A549 (cell line): ENCODE measurements around the gene NACC2. TPM values are rescaled to one million over a fixed set of nuclear protein-coding genes. Genes with fewer than 3 reads are reported as not detected.

ENCODE experiments used
- ATAC-seq, 2 experiments: fragments of 200-7000 bp in 1 of 2; fragments of >200 bp in 1 of 2; cut with Nextera tagmentation in 1 of 2; cut with Tn5 transposase in 1 of 2; 3 replicates each; pipeline versions ENCODE4 v1.8.0 to v1.9.1; 2018 to 2020; ENCODE audit warnings: mild to moderate bottlenecking in 1 of 2, moderate library complexity in 1 of 2
- CTCF ChIA-PET: fragments of 300-600 bp; sonication (Branson Sonifier 250); formaldehyde crosslinking; extraction: SDS; loops from one replicate; lab custom pipeline; 2021; ENCODE audit warnings: antibody characterized with exemption, inconsistent platforms; lab: Yijun Ruan, JAX
- POLR2A ChIA-PET: fragments of 350-600 bp; formaldehyde crosslinking; extraction: SDS; loops from one replicate; lab custom pipeline; 2021; ENCODE audit warnings: antibody characterized with exemption, inconsistent platforms; lab: Yijun Ruan, JAX
- DNase-seq, 2 experiments: peaks; one replicate each; pipeline versions ENCODE4 v3.0.0 to v3.0.0-alpha.2; 2011 to 2016; ENCODE audit warnings: low read depth in 1 of 2, low spot score in 1 of 2
- FAIRE-seq: peaks from 2 replicates; lab custom pipeline; 2011; peaks lifted over from hg19 to GRCh38; lab: Jason Lieb, UNC
- H3K27ac ChIP-seq, 2 experiments: fragments of >200 bp; sonication (Bioruptor Twin); formaldehyde crosslinking; 3 replicates each; pipeline ENCODE4 v1.5.1; 2016 to 2017
- H3K4me1 ChIP-seq: fragments of >200 bp; sonication (Bioruptor Twin); formaldehyde crosslinking; 3 replicates; pipeline ENCODE4 v1.6.1; 2016
- H3K4me2 ChIP-seq: fragments of >200 bp; sonication (Bioruptor Twin); formaldehyde crosslinking; 3 replicates; pipeline ENCODE4 v1.6.1; 2016
- H3K4me3 ChIP-seq: fragments of >200 bp; sonication (Bioruptor Twin); formaldehyde crosslinking; 3 replicates; pipeline ENCODE4 v1.5.1; 2016
- H3K9me3 ChIP-seq: fragments of >200 bp; sonication (Bioruptor Twin); formaldehyde crosslinking; 3 replicates; pipeline ENCODE4 v1.6.1; 2016
- BHLHE40 ChIP-seq: IDR thresholded peaks from 2 replicates; pipeline ENCODE4 v1.6.1; 2012; ENCODE audit warnings: low read depth, low read length, inconsistent platforms
- CBX8 ChIP-seq: fragments of 200-600 bp; sonication (generic); IDR thresholded peaks from 2 replicates; pipeline ENCODE4 v1.6.1; 2016
- EHF ChIP-seq: fragments of 250-450 bp; sonication (Bioruptor Pico); IDR thresholded peaks from 2 replicates; pipeline ENCODE4 v1.5.0; 2020; ENCODE audit warnings: mild to moderate bottlenecking
- FOSL2 ChIP-seq, 2 experiments: fragments of 450-650 bp in 1 of 2; fragments of >200 bp in 1 of 2; sonication (Bioruptor Twin) in 1 of 2; formaldehyde crosslinking; IDR thresholded peaks; 2 replicates each; pipeline versions ENCODE4 v1.5.0 to v1.6.1; 2016 to 2020; ENCODE audit warnings: mild to moderate bottlenecking in 1 of 2, moderate library complexity in 1 of 2
- FOXS1 ChIP-seq: fragments of 250-450 bp; sonication (Bioruptor Pico); IDR thresholded peaks from 2 replicates; pipeline ENCODE4 v1.5.0; 2020; ENCODE audit warnings: mild to moderate bottlenecking, moderate library complexity
- GATA3 ChIP-seq: IDR thresholded peaks from 2 replicates; pipeline ENCODE4 v1.6.1; 2012; ENCODE audit warnings: borderline replicate concordance
- HDAC2 ChIP-seq: fragments of 200-600 bp; sonication (generic); IDR thresholded peaks from 2 replicates; pipeline ENCODE4 v1.6.1; 2016
- HEYL ChIP-seq: fragments of 250-450 bp; sonication (Bioruptor Pico); IDR thresholded peaks from 2 replicates; pipeline ENCODE4 v1.8.0; 2021; ENCODE audit warnings: mild to moderate bottlenecking, moderate library complexity
- JUNB ChIP-seq: fragments of >200 bp; sonication (Bioruptor Twin); formaldehyde crosslinking; IDR thresholded peaks from 2 replicates; pipeline ENCODE4 v1.6.1; 2016
- MYC ChIP-seq: IDR thresholded peaks from 2 replicates; pipeline ENCODE4 v1.6.1; 2012; ENCODE audit warnings: mild to moderate bottlenecking, inconsistent platforms, low read length, improper control_type of control experiment, borderline replicate concordance
- NR3C1 ChIP-seq: fragments of >200 bp; sonication (Bioruptor Twin); formaldehyde crosslinking; IDR thresholded peaks from 3 replicates; pipeline ENCODE4 v1.6.1; 2017
- RFX5 ChIP-seq: fragments of 450-650 bp; IDR thresholded peaks from 2 replicates; pipeline ENCODE4 v1.7.1; 2014; ENCODE audit warnings: antibody characterized with exemption, mild to moderate bottlenecking, moderate library complexity
- SREBF2 ChIP-seq: fragments of 450-650 bp; IDR thresholded peaks from 2 replicates; pipeline ENCODE4 v1.6.1; 2014; ENCODE audit warnings: mild to moderate bottlenecking, moderate library complexity
- TFCP2L1 ChIP-seq: fragments of 250-450 bp; sonication (Bioruptor Pico); IDR thresholded peaks from 2 replicates; pipeline ENCODE4 v1.5.0; 2021; ENCODE audit warnings: mild to moderate bottlenecking
- WGBS: methylation state at CpG from one replicate; pipeline ENCODE4 v1.1.6; 2017; ENCODE audit errors: missing lambda C conversion rate; 5-methylcytosine and 5-hydroxymethylcytosine counted together
- polyA plus RNA-seq, 4 experiments: library from polyadenylated mRNA; depleted of rRNA in 3 of 4; stranded (reverse); fragments of >200 nt; fragmentation: RNase III in 1 of 4; extraction: RNeasy Plus Mini Kit Qiagen cat#74134 plus additional on column Dnase treatment in 1 of 4; gene quantifications; 2 replicates in 3 of 4; 3 replicates in 1 of 4; pipeline ENCODE4 v1.2.3, GENCODE V29; 2011 to 2017
- TF ChIP-seq, protein P1 (sequence below): fragments of >200 bp; sonication (Bioruptor Twin); formaldehyde crosslinking; IDR thresholded peaks from 3 replicates; pipeline ENCODE4 v1.6.1; 2016
- TF ChIP-seq, protein P2 (sequence below): fragments of 450-650 bp; IDR thresholded peaks from 2 replicates; pipeline ENCODE4 v1.6.1; 2014; ENCODE audit warnings: antibody characterized with exemption
- TF ChIP-seq, protein P3 (sequence below): IDR thresholded peaks from 2 replicates; pipeline ENCODE4 v1.6.1; 2012
- TF ChIP-seq, protein P4 (sequence below): fragments of >200 bp; sonication (Bioruptor Twin); formaldehyde crosslinking; IDR thresholded peaks from 2 replicates; pipeline ENCODE4 v1.6.1; 2016
- TF ChIP-seq, protein P5 (sequence below): fragments of 150-350 bp; IDR thresholded peaks from 2 replicates; pipeline ENCODE4 v1.6.1; 2014; ENCODE audit warnings: low read depth, mild to moderate bottlenecking, low read length

The NACC2 gene
- polyA plus RNA-seq, 2 of the 4 experiments (the other 2 are of a cell fraction): 16.1 to 28.4 TPM

DNA sequence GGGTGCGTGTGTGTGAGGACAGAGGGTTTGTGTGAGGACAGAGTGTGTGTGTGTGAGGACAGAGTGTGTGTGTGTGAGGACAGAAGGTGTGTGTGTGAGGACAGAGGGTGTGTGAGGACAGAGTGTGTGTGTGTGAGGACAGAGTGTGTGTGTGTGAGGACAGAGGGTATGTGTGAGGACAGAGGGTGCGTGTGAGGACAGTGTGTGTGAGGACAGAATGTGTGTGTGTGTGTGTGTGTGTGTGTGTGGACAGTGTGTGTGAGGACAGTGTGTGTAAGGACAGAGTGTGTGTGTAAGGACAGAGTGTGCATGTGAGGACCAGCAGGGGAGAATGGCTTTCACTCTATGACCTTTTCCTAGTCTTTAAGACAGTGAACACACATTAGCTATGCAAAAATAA is 70.8 kb downstream of the NACC2 start:
- H3K4me1 ChIP-seq: no peaks in the 10 kb centered on the region
- no peak for FAIRE-seq
- TF ChIP-seq HDAC2: no peak
- TF ChIP-seq, protein P1, sequence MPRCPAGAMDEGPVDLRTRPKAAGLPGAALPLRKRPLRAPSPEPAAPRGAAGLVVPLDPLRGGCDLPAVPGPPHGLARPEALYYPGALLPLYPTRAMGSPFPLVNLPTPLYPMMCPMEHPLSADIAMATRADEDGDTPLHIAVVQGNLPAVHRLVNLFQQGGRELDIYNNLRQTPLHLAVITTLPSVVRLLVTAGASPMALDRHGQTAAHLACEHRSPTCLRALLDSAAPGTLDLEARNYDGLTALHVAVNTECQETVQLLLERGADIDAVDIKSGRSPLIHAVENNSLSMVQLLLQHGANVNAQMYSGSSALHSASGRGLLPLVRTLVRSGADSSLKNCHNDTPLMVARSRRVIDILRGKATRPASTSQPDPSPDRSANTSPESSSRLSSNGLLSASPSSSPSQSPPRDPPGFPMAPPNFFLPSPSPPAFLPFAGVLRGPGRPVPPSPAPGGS: no peak
- no peak for TF ChIP-seq EHF (CRISPR knock-in tag)
- no peak for TF ChIP-seq MYC
- TF ChIP-seq FOSL2 (IDR thresholded peaks at IDR 0.05): no peak
- no peak for TF ChIP-seq FOSL2 (CRISPR knock-in tag; IDR thresholded peaks at IDR 0.05)
- TF ChIP-seq TFCP2L1: no peak
- TF ChIP-seq, protein P2, sequence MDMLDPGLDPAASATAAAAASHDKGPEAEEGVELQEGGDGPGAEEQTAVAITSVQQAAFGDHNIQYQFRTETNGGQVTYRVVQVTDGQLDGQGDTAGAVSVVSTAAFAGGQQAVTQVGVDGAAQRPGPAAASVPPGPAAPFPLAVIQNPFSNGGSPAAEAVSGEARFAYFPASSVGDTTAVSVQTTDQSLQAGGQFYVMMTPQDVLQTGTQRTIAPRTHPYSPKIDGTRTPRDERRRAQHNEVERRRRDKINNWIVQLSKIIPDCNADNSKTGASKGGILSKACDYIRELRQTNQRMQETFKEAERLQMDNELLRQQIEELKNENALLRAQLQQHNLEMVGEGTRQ: no peak
- no peak for TF ChIP-seq RFX5
- no peak for TF ChIP-seq HEYL (CRISPR knock-in tag)
- TF ChIP-seq, protein P3, sequence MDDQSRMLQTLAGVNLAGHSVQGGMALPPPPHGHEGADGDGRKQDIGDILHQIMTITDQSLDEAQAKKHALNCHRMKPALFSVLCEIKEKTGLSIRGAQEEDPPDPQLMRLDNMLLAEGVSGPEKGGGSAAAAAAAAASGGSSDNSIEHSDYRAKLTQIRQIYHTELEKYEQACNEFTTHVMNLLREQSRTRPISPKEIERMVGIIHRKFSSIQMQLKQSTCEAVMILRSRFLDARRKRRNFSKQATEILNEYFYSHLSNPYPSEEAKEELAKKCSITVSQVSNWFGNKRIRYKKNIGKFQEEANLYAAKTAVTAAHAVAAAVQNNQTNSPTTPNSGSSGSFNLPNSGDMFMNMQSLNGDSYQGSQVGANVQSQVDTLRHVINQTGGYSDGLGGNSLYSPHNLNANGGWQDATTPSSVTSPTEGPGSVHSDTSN: no peak
- TF ChIP-seq JUNB: no peak
- TF ChIP-seq CBX8: no peak
- TF ChIP-seq, protein P4, sequence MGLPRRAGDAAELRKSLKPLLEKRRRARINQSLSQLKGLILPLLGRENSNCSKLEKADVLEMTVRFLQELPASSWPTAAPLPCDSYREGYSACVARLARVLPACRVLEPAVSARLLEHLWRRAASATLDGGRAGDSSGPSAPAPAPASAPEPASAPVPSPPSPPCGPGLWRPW: no peak
- TF ChIP-seq FOXS1 (CRISPR knock-in tag): no peak
- no peak for TF ChIP-seq SREBF2
- TF ChIP-seq, protein P5, sequence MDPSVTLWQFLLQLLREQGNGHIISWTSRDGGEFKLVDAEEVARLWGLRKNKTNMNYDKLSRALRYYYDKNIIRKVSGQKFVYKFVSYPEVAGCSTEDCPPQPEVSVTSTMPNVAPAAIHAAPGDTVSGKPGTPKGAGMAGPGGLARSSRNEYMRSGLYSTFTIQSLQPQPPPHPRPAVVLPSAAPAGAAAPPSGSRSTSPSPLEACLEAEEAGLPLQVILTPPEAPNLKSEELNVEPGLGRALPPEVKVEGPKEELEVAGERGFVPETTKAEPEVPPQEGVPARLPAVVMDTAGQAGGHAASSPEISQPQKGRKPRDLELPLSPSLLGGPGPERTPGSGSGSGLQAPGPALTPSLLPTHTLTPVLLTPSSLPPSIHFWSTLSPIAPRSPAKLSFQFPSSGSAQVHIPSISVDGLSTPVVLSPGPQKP: no peak
- TF ChIP-seq, all 56 proteins: peak for 0
- ATAC-seq (no peak), DNase-seq (no peak)
- H3K4me3 ChIP-seq: no peak overlapping the region
- CTCF ChIA-PET: interaction anchor here (1.2 to 3.3 kb wide), 2 partner anchors 27 to 98 kb away, joined by 3 to 13 read pairs; no protein-coding TSS in a partner anchor
- H3K4me2 ChIP-seq: no peak overlapping the region
- 81% methylated on average over 2 of the region's 2 CpGs for WGBS
- no peaks in the 10 kb centered on the region for H3K9me3 ChIP-seq
- no peak overlapping the region for H3K27ac ChIP-seq
- POLR2A ChIA-PET: no interaction called here

DNA sequence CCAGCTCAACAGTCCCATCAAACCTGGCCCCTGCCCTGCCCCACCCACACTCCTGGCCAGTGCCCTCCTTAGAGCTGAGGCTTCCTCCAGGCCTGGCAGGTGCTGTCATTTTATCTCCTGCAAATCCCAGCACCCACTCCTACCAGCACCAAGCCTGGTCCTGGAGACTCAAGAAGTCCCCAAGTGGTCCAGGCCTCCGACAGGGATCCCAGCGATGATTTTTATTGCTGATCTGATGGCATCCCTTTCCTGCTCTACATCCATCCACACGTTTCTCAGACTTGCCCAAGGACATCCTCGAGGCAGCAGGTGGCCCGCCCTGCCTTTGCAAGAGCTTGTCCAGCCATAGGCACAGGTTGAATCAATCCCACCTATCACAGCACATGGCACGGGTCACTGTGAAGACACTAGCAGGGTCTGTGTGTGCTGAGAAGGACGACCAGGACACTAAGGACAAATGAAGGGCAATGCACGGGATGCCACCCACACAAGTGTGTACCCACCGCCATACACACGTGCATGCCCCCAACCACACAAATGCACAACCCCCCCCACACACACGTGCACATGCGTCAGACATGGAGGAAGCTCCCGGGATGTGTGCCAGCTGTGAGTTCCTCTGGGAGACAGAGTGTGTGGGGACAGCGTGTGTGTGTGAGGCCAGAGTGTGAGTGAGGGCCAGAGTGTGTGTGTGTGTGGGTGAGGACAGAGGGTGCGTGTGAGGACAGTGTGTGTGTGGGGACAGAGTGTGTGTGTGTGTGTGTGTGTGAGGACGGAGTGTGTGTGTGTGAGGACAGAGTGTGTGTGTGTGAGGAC is 71.5 kb downstream of the NACC2 start:
- ATAC-seq: peak; percentile 36 to 37; a peak in 3 of 6 replicates
- CTCF ChIA-PET: interaction anchor here (0.6 to 3.3 kb wide), 3 partner anchors 28 to 98 kb away, joined by 3 to 13 read pairs (median 3); no protein-coding TSS in a partner anchor

More for the DNA sequence above, 71.5 kb downstream of the NACC2 start:
- Histone ChIP-seq H3K27ac (no peak overlapping the region), H3K9me3 (no peaks in the 10 kb centered on the region), H3K4me3 (no peak overlapping the region), H3K4me2 (no peak overlapping the region), H3K4me1 (no peaks in the 10 kb centered on the region)
- DNase-seq: no peak
- no peak for FAIRE-seq
- TF ChIP-seq GATA3: no peak
- no peak for TF ChIP-seq NR3C1
- no peak for TF ChIP-seq BHLHE40
- TF ChIP-seq SREBF2: no peak
- POLR2A ChIA-PET: no interaction called here
- WGBS: 89% methylated on average over 14 of the region's 16 CpGs
